VCaP (cell line): ENCODE measurements around the gene CPM.
A peak's percentile ranks its signal among the peaks of the same experiment; 100 is the strongest.

Experiments
- H3K27ac ChIP-seq: fragments of 450-650 bp; 2 replicates; pipeline ENCODE4 v1.5.1; 2017
- CTCF ChIP-seq: fragments of 450-650 bp; conservative IDR thresholded peaks from 2 replicates; pipeline ENCODE4 v1.5.1; 2017; ENCODE audit warnings: mild to moderate bottlenecking, moderate library complexity

CPM gene

GRCh38 chr12:68976395-68976841 is 43.4 kb upstream of the CPM start:
- no peak for TF ChIP-seq CTCF

GRCh38 chr12:68975811-68976210 is 42.8 kb upstream of the CPM start:
- no peak for TF ChIP-seq CTCF
- H3K27ac ChIP-seq: peak overlapping the region; percentile 61

More at GRCh38 chr12:68976395-68976841, 43.4 kb upstream of the CPM start:
- peak overlapping the region; percentile 61 for H3K27ac ChIP-seq

GRCh38 chr12:68972595-68972994 is 39.6 kb upstream of the CPM start:
- no peak for TF ChIP-seq CTCF
- no peak overlapping the region for H3K27ac ChIP-seq

GRCh38 chr12:68971404-68971803 is 38.4 kb upstream of the CPM start:
- TF ChIP-seq CTCF: no peak
- H3K27ac ChIP-seq: no peak overlapping the region

GRCh38 chr12:68970951-68971350 is 38.0 kb upstream of the CPM start:
- TF ChIP-seq CTCF: no peak
- H3K27ac ChIP-seq: no peak overlapping the region

- H3K27ac ChIP-seq: no peak overlapping the region
- no peak for TF ChIP-seq CTCF
These were observed 37.3 kb upstream of the CPM start for GRCh38 chr12:68970306-68970705.

GRCh38 chr12:68967046-68967445 is 34.1 kb upstream of the CPM start:
- no peak for TF ChIP-seq CTCF
- H3K27ac ChIP-seq: no peak overlapping the region
